GM19043 (cell line): ENCODE measurements around the gene HSDL1.
A peak's percentile ranks its signal among the peaks of the same experiment; 100 is the strongest.

Experiments
- ATAC-seq: cut with Tn5 transposase; IDR thresholded peaks from one replicate; pipeline ENCODE4 v1.9.1; 2021; ENCODE audit warnings: low read depth; ENCODE audit not compliant: unreplicated experiment

The HSDL1 gene

GRCh38 chr16:84084570-84085270 lies 60.3 kb downstream of the HSDL1 start:
- peak; percentile 47 for ATAC-seq

GRCh38 chr16:84082835-84083569 lies 62.0 kb downstream of the HSDL1 start:
- ATAC-seq: no peak

- ATAC-seq: no peak
Measured at GRCh38 chr16:84082110-84082509, 62.9 kb downstream of the HSDL1 start.

GRCh38 chr16:84081446-84081989 lies 63.5 kb downstream of the HSDL1 start:
- no peak for ATAC-seq

- ATAC-seq: no peak
Measured at GRCh38 chr16:84080813-84081212, 64.2 kb downstream of the HSDL1 start.

- ATAC-seq: no peak
Measured at GRCh38 chr16:84080378-84080777, 64.6 kb downstream of the HSDL1 start.

GRCh38 chr16:84079664-84080063 lies 65.3 kb downstream of the HSDL1 start:
- ATAC-seq: no peak

GRCh38 chr16:84075376-84075775 lies 69.6 kb downstream of the HSDL1 start:
- no peak for ATAC-seq

GRCh38 chr16:84074721-84075120 lies 70.3 kb downstream of the HSDL1 start:
- no peak for ATAC-seq
